Muscle layer of duodenum (tissue), 2 donors: ENCODE results near the gene NR1H2.
"Not testable (repeated sequence)": the region's sequence is repeated elsewhere in the genome, so short reads cannot be mapped to it uniquely, and the experiment has no call there.

Experiments
- H3K27ac ChIP-seq: one replicate; pipeline ENCODE4 v1.7.0; 2013; ENCODE audit warnings: mild to moderate bottlenecking, low read length
- H3K27me3 ChIP-seq: one replicate; pipeline ENCODE4 v1.7.0; 2013; ENCODE audit warnings: low read depth, mild to moderate bottlenecking, control low read depth, low read length
- H3K36me3 ChIP-seq, 2 donors: one replicate each; pipeline ENCODE4 v1.7.0; 2013; ENCODE audit warnings: low read length in 2 of 2, control low read depth in 1 of 2, mild to moderate bottlenecking in 1 of 2; ENCODE audit not compliant: insufficient read depth in 2 of 2, control insufficient read depth in 1 of 2
- H3K4me1 ChIP-seq, 2 donors: one replicate each; pipeline ENCODE4 v1.7.0; 2013; ENCODE audit warnings: low read length in 2 of 2, mild to moderate bottlenecking in 2 of 2, control low read depth in 1 of 2, moderate library complexity in 1 of 2; ENCODE audit not compliant: insufficient read depth in 2 of 2, control insufficient read depth in 1 of 2
- H3K4me3 ChIP-seq, 2 donors: one replicate each; pipeline ENCODE4 v1.7.0; 2013; ENCODE audit warnings: low read length in 2 of 2, low read depth in 1 of 2, mild to moderate bottlenecking in 1 of 2
- H3K9me3 ChIP-seq, 2 donors: one replicate each; pipeline ENCODE4 v1.7.0; 2013; ENCODE audit warnings: low read length in 2 of 2, control low read depth in 1 of 2, mild to moderate bottlenecking in 1 of 2; ENCODE audit not compliant: control insufficient read depth in 1 of 2
- donor health status: healthy.

The NR1H2 gene

GRCh38 chr19:50383001-50383851 is 7.0 kb downstream of the NR1H2 start:
- Histone ChIP-seq H3K36me3 (peaks cover 34 to 45% of the 10 kb centered on the region in 2 donors), H3K4me1 (peaks cover 4 to 22% of the 10 kb centered on the region in 2 donors), H3K27me3 (no peaks in the 10 kb centered on the region), H3K9me3 (no peaks in the 10 kb centered on the region), H3K27ac (peak overlapping the region; percentile 67), H3K4me3 (peak overlapping the region; percentile 14 to 83)

DNA sequence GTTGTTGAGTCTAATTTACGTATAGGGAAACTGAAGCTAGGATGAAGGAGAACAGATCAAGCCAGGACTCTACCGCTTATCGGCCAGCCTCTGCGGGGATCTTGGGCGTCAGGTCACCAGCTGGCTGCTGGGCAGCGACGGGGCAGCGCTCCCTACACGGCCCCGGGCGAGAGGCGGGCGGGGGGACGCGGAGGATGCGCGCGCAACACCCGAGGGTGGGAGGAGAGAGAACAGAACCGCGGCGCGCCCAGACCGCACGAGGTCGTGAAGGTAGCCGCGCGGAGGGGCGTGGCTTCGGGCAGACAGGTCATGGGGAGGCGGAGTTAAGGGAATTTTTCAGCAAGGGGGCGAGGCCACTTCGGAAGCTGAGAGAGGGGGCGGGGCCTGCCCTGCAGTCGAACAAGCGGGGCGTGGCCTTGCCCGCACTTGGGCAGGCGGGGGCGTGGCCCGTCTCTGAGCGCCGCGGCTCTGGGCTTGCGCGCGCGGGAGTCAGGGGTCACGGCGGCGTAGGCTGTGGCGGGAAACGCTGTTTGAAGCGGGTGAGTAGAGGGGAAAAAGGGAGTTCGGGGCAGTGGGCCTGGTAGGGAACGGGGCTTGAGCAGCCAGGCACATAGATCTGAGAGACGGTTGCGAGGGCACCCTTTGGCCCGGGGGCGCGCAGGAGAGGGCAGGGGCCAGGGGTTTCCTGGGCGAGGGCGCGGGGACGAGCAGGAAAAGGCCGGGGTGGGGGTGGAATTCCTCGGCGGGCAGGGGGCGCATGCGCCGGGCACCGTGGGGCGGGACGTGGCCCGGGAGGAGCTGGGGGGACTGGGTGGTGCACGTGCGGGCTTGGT is 7.8 kb downstream of the NR1H2 start, which contains the start of gene POLD1:
Gene POLD1, plus strand, starts transcription at position 496 of the 833 bp plus-strand sequence. CDS start 14,505 bp downstream, outside the sequence.
- Histone ChIP-seq H3K36me3 (peaks cover 26 to 36% of the 10 kb centered on the region in 2 donors), H3K9me3 (no peaks in the 10 kb centered on the region), H3K4me3 (peak within 1 kb of the TSS; percentile 78 to 83), H3K27me3 (no peaks in the 10 kb centered on the region), H3K27ac (peak within 1 kb of the TSS; percentile 79), H3K4me1 (peaks cover 4 to 22% of the 10 kb centered on the region in 2 donors)

DNA sequence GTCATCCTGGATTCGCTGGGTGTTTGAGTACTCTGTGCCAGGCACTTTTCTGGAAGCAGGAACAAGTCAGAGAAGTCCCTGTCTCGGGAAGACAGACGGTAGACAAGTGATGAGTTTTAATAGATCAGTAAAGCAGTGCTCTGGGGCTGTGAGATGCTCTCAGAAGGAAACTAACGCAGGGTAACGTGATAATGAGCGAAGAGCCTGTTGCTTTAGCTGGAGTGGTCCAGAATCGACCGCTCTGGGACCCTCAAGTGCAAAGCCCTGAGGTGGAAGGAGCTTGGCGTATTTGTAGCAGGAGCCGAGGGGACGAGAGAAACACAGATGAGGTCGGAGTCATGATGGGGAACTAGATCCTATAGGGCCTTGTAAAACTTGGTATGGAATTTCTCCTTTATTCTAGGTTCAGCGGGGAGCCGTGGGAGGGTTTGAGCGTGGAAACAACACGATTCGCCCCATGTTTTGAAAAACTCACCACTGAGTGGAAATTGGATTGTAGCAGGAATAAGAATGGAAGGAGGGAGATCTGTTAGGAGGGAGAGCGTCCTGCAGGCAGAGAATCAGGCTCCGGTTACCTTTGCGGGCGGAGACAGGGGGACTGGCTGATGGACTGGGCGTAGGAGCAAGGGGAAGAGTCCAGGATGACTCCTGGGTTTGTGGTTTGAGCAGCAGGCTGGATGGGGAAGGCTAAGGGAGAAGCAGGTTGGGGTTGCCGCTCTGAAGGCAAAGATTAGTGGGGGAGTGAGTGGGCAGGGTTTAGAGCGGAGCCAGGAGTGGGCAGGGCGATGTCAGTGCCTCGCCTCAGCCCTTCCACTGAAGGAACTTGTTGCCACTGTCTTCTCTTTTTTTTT is 8.7 kb downstream of the NR1H2 start:
- H3K9me3 ChIP-seq: no peaks in the 10 kb centered on the region
- peak overlapping the region; percentile 78 to 83 for H3K4me3 ChIP-seq
- no peaks in the 10 kb centered on the region for H3K27me3 ChIP-seq
- H3K27ac ChIP-seq: peak overlapping the region; percentile 79
- H3K36me3 ChIP-seq: peaks cover 18 to 28% of the 10 kb centered on the region in 2 donors
- peaks cover 4 to 21% of the 10 kb centered on the region in 2 donors for H3K4me1 ChIP-seq

GRCh38 chr19:50387176-50387867 is 11.1 kb downstream of the NR1H2 start:
- Histone ChIP-seq H3K36me3 (peaks cover 4 to 5% of the 10 kb centered on the region in 2 donors), H3K27ac (no peak overlapping the region), H3K4me1 (peaks cover 4 to 10% of the 10 kb centered on the region in 2 donors), H3K9me3 (no peaks in the 10 kb centered on the region), H3K27me3 (no peaks in the 10 kb centered on the region), H3K4me3 (no peak overlapping the region)

DNA sequence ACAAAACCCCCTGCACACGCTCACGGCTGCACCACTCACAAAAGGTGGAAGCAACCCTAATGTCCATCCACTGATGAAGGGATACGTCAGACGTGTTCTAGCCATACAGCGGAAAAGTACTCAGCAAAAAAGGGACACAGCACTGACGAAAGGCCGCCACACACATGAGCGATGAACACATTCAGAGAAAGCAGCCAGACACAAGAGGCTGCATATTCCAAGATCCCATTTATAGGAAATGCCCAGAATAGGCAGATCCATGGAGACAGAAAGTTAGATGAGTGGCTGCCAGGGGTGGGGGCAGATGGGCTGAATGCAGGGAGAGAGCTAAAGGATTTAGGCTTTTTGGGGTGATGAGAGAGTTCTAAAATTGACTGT is 11.6 kb downstream of the NR1H2 start:
- no peaks in the 10 kb centered on the region for H3K9me3 ChIP-seq
- no peaks in the 10 kb centered on the region for H3K27me3 ChIP-seq
- peaks cover 4 to 10% of the 10 kb centered on the region in 2 donors for H3K4me1 ChIP-seq
- H3K36me3 ChIP-seq: peaks cover 0 to 3% of the 10 kb centered on the region in 2 donors
- no peak overlapping the region for H3K27ac ChIP-seq
- no peak overlapping the region for H3K4me3 ChIP-seq

GRCh38 chr19:50390295-50390694 is 14.0 kb downstream of the NR1H2 start:
- not testable (repeated sequence) for H3K4me3 ChIP-seq, H3K27me3 ChIP-seq, H3K36me3 ChIP-seq, H3K4me1 ChIP-seq, H3K9me3 ChIP-seq, H3K27ac ChIP-seq

DNA sequence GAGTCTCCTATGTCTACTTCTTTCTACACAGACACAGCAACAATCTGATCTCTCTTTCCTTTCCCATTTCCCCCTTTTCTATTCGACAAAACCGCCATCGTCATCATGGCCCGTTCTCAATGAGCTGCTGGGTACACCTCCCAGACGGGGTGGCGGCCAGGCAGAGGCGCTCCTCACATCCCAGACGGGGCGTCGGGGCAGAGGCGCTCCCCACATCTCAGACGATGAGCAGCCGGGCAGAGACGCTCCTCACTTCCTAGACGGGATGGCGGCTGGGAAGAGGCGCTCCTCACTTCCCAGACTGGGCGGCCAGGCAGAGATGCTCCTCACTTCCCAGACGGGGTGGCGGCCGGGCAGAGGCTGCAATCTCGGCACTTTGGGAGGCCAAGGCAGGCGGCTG is 14.7 kb downstream of the NR1H2 start:
- H3K27ac ChIP-seq, H3K27me3 ChIP-seq, H3K36me3 ChIP-seq, H3K9me3 ChIP-seq, H3K4me3 ChIP-seq, H3K4me1 ChIP-seq: not testable (repeated sequence)

GRCh38 chr19:50392759-50393158 is 16.5 kb downstream of the NR1H2 start:
- Histone ChIP-seq H3K27ac (no peak overlapping the region), H3K36me3 (no peaks in the 10 kb centered on the region), H3K9me3 (no peaks in the 10 kb centered on the region), H3K4me1 (no peaks in the 10 kb centered on the region), H3K27me3 (no peaks in the 10 kb centered on the region), H3K4me3 (no peak overlapping the region)

DNA sequence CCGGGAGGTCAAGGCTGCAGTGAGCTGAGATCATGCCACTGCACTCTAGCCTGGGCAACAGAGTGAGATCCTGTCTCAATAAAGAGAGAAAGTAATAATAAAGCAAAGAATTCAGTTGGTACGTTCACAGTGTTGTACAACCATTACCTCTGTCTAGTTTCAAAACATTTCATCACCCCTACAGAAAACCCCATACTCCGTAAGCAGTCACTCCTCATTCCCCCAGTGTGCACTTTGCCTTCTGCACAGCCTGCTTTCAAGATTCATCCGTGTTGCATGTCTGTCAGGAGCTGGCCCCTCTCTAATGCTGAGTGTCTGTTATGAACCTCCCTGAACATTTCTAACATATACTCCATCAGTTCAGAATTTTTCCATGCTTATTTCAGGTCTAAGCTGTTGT is 17.3 kb downstream of the NR1H2 start:
- H3K9me3 ChIP-seq: no peaks in the 10 kb centered on the region
- no peak overlapping the region for H3K27ac ChIP-seq
- H3K27me3 ChIP-seq: no peaks in the 10 kb centered on the region
- H3K36me3 ChIP-seq: no peaks in the 10 kb centered on the region
- H3K4me1 ChIP-seq: no peaks in the 10 kb centered on the region
- no peak overlapping the region for H3K4me3 ChIP-seq

DNA sequence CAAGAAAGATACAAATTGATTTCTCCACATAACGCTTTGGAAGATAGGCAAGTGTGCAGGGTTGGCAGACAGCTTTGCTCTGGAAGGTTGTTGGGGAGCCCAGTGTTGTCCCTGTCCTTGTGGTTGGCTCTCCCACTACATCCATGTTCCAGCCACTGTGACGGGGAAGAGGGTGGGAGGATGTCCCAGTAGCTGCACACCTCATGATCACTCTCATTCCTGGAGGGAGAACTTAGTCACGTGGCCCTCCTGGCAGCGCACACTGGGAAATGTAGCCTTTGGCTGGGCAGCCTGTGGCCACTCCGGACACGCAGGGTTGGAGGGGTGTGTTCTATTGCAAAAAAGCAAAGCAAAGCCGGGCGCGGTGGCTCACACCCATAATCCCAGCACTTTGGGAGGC is 17.8 kb downstream of the NR1H2 start:
- no peak overlapping the region for H3K4me3 ChIP-seq
- H3K27ac ChIP-seq: no peak overlapping the region
- H3K27me3 ChIP-seq: no peaks in the 10 kb centered on the region
- peaks cover 0 to 3% of the 10 kb centered on the region in 2 donors for H3K36me3 ChIP-seq
- no peaks in the 10 kb centered on the region for H3K4me1 ChIP-seq
- H3K9me3 ChIP-seq: no peaks in the 10 kb centered on the region
